22Rv1 (cell line): ENCODE data around the gene MAN1C1.

ENCODE experiments used
- H3K27ac ChIP-seq: fragments of 450-650 bp; 2 replicates; pipeline ENCODE4 v1.5.1; 2017
- ZFX ChIP-seq: fragments of 450-650 bp; IDR thresholded peaks from 2 replicates; pipeline ENCODE4 v1.6.1; 2017; ENCODE audit warnings: antibody characterized with exemption, borderline replicate concordance
- TF ChIP-seq, protein P1 (sequence below): fragments of 450-650 bp; IDR thresholded peaks from 2 replicates; pipeline ENCODE4 v1.5.1; 2017; ENCODE audit warnings: mild to moderate bottlenecking

The MAN1C1 gene

GRCh38 chr1:25683731-25684130 lies 67.1 kb downstream of the MAN1C1 start:
- TF ChIP-seq ZFX = no peak
- TF ChIP-seq, protein P1, sequence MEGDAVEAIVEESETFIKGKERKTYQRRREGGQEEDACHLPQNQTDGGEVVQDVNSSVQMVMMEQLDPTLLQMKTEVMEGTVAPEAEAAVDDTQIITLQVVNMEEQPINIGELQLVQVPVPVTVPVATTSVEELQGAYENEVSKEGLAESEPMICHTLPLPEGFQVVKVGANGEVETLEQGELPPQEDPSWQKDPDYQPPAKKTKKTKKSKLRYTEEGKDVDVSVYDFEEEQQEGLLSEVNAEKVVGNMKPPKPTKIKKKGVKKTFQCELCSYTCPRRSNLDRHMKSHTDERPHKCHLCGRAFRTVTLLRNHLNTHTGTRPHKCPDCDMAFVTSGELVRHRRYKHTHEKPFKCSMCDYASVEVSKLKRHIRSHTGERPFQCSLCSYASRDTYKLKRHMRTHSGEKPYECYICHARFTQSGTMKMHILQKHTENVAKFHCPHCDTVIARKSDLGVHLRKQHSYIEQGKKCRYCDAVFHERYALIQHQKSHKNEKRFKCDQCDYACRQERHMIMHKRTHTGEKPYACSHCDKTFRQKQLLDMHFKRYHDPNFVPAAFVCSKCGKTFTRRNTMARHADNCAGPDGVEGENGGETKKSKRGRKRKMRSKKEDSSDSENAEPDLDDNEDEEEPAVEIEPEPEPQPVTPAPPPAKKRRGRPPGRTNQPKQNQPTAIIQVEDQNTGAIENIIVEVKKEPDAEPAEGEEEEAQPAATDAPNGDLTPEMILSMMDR = no peak

DNA sequence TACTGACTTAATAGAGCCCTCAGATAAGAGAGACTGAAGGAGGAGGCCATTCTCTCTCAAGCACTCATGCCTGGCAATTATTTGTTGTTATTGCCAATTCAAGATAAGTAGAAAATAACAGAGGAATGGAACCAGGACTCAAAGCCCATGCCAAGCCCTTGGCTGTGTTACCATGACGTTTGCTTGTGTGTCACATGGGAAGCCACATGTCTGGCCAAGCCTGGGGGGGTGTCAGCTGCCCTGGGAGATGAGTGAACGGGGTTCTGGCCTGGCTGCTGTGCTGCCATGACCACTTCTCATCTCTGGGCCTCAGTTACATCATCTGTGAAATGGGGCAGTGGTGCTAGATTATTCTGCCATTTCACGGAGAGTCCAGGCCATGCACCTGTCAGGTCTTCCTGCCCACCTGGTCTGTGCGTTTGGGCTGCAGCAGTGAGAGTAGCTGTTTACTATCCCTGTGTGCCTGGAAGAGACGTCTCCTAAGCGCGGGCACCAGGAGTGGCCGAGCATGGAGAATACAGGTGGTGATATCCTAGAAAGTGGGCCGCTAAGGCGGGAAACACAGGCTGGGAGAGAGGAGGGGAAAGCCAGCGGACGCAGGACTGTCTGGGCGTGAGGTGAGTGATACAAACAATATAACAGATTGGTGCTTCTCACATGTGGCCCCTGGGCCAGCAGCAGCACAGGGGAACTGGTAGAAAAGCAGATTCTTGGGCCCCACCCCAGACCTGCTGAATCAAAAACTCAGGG lies 67.8 kb downstream of the MAN1C1 start:
- no peak overlapping the region for H3K27ac ChIP-seq
- no peak for TF ChIP-seq ZFX
- TF ChIP-seq, protein P1 = no peak

More at GRCh38 chr1:25683731-25684130, 67.1 kb downstream of the MAN1C1 start:
- no peak overlapping the region for H3K27ac ChIP-seq

DNA sequence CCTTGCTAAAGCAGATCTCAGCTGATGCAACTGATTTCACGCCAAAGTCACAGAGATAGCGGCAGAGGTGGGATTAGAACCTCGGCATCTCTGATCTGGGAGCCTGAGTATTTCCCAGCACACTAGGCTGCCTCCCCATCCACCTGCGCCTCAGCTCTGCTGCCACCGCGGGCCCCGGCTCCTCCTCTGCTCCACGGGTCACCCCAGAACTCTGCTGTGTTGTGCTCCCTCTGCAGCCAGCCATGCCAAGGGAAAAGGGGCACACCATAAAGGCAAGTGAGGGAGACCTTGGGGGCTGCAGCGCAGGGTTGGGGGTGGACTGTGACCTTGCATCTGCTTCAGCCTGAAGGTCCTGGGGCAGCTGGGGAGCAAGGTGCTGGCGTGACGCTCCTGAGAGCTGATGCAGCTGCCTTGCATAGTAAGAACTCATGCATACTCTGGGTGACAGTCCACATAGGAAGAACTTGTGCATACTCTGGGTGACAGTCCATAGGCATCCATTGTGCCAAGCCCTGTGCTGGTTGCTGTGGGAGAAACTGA lies 68.7 kb downstream of the MAN1C1 start:
- H3K27ac ChIP-seq = no peak overlapping the region
- TF ChIP-seq, protein P1 = no peak
- TF ChIP-seq ZFX = no peak

- TF ChIP-seq ZFX = no peak
- TF ChIP-seq, protein P1 = no peak
Measured at GRCh38 chr1:25685938-25686665, 69.5 kb downstream of the MAN1C1 start.

DNA sequence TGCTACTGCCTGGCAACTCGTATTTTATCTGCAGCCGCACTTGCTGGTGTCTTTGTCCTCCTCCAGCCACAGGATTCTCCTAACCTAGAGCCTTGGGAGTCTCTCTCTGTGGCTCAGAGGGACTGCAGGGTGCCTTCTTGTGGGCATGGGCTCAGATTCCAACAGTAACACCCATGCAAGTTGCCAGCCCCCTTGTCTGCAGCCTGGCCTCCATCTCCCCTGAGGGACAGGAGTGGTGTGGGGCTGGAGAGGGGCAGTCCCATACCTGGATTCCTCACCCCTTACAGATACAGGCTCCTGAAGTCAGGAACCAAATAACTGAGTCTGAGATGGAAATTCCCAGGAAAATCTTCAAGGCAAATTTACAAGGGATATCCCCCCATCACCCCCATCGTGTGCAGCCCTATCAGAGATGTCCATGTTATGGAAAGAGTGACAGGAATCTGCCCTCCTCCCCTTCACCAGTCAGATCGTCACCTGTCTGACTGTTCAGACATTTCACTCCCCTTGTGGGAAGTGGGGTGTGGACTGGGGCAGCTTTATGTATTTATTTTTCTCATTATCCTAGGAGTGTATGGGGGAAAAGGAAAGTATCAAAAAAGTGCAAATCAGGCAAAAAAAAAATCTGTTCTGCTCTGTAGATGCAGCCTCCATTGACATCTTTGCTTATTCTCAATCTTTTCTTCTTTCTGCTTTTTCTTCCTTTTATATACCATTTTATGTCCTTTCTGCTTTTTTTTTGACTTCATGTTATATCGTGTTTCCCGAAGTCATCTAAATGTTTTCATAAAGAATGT lies 70.8 kb downstream of the MAN1C1 start:
- H3K27ac ChIP-seq = no peak overlapping the region
- TF ChIP-seq, protein P1 = no peak
- TF ChIP-seq ZFX = no peak

More at GRCh38 chr1:25685938-25686665, 69.5 kb downstream of the MAN1C1 start:
- no peak overlapping the region for H3K27ac ChIP-seq

GRCh38 chr1:25688390-25689119 lies 72.0 kb downstream of the MAN1C1 start:
- H3K27ac ChIP-seq = no peak overlapping the region
- TF ChIP-seq, protein P1 = no peak
- TF ChIP-seq ZFX = no peak
